NOMO-1 treated with dmso at 0.1 percent for 144 hours (cell line): ENCODE measurements around the gene TPCN2.
"Not testable (repeated sequence)": the region's sequence is repeated elsewhere in the genome, so short reads cannot be mapped to it uniquely, and the experiment has no call there.

Source experiments
- DNase-seq: peaks from one replicate; lab custom pipeline; 2025; ENCODE audit not compliant: unreplicated experiment; lab: John Stamatoyannopoulos, UW

The TPCN2 gene

DNA sequence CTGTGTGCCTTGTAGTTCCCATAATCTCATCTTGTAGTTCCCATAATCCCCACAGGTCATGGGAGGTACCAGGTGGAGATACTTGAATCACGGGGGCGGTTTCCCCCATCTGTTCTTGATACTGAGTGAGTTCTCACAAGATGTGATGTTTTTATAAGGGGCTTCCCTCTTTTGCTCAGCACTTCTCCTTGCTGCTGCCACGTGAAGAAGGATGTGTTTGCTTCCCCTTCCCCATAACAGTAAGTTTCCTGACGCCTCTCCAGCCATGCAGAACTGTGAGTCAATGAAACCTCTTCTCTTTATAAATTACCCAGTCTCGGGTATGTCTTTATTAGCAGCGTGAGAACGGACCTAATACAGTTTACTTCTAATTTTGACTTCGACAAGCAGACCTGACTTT lies 93.0 kb downstream of the TPCN2 start:
- DNase-seq: no peak

DNA sequence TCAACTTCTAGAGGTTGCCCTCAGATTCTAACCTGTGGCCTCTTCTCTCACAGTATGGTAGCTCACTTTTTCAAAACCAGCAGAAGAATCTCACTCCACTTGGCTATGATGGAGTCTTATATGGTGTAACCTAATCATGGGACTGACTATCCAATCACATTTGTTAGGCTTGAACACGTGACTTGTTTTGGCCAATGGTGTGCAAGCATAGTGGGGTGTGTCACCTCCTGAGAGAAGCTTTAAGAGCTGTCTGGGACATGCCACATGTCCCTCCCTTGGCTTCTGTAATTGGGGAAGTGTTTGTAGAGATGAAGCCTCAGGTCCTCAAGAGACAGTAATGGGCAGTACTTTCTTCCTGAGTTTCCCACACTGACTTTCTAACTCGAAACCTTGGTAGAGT lies 94.2 kb downstream of the TPCN2 start:
- DNase-seq: no peak

DNA sequence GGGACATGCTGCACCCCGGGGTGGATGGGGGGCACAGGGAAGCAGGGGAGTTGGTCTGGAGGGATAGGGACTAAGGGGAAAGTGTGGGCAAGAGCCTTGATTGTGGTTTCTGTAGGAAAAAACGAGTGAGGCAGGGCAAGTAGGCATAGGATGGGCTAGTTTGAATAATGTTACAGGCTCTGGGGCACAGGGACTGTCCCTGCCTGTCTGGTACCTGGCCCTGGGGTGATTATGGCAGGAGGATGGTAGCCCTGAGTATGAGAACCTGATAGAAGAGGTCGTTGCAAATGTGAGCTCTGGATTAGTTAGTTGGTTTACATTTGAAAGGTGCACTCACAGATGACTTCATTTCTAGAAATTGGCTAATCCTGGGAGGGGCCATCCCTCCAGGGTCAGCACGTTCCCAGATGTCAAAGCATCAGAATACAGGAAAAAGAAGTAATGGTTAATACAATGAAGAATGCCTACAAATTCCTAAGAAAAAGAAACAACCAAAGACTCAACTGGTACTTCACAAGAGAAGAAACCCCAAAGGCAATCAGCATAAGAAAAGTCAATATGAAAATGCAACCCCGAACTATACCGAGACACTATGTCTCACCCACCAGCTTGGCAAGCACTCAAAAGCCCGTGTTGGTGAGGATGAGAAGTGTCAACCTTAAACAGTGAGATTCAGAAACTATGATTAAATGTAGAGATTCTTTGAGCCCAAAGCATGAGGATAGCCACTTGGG lies 95.8 kb downstream of the TPCN2 start:
- DNase-seq: no peak

GRCh38 chr11:69145050-69145380 lies 96.3 kb downstream of the TPCN2 start:
- no peak for DNase-seq

DNA sequence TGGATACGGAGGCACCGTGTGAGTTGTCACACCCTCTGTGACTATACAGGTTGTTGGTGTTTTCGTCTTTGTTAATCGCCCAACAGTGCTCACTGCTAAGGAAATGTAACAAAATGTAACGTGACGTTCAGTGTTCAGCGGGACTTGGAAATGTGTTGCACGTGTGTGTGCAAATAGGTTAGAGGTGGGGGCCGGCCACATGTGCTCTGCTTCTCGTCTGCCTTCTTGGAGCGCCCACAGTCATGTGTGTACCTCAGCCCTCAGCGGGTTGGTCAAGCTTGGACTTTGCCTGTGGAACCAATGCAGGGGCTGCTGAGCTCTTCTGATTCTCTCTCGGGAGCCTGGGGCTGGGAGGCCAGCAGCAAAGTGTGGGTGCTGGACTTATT lies 99.6 kb downstream of the TPCN2 start:
- DNase-seq: no peak

DNA sequence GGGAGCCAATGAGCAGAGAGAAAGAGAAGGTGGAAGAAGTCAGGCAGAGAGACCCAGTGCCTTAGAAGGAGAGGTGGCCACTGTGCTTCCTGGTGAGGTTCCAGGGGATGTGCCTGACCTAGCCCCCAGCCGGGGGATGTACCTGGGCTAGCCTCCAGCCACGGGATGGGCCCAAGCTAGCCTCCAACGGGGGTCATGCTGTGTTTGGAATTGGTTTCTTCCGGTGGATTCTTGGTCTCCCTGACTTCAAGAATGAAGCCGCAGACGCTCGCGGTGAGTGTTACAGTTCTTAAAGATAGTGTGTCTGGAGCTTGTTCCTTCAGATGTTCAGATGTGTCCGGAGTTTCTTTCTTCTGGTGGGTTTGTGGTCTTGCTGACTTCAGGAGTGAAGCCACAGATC lies 100.1 kb downstream of the TPCN2 start:
- no peak for DNase-seq

GRCh38 chr11:69149338-69150045 lies 100.8 kb downstream of the TPCN2 start:
- not testable (repeated sequence) for DNase-seq

DNA sequence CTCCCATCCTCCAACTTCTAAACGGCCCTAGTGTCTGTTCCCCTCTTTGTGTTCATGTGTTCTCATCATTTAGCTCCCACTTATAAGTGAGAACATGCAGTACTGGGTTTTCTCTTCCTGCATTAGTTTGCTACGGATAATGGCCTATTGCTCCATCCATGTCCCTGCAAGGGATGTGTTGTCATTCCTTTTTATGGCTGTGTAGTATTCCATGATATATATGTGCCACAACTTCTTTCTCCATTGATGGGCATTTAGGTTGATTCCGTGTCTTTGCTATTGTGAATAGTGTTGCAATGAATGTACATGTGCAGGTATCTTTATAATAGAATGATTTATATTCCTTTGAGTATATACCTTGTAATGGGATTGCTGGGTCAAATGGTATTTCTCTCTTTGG lies 101.4 kb downstream of the TPCN2 start:
- DNase-seq: no peak

DNA sequence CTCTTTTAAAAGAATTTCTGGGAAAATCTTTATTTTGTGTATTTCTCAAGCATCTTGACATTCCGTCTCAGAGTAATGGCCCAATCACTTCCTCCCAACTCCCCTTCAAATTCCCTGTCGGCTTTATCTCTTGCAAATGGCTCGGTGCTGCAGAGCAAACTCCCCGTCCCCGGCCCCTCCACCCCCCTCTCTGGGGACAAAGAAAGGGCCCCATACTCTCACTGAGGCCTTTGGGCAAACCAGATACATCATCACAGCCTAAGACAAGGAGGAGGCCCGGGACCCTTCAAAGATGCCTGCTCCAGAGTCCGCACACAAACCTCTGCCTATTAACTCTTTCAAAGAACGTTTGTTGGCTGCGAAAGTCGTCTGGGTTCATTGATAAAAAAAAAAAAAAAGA lies 103.1 kb downstream of the TPCN2 start:
- DNase-seq: no peak

GRCh38 chr11:69152733-69153421 lies 104.1 kb downstream of the TPCN2 start:
- no peak for DNase-seq

DNA sequence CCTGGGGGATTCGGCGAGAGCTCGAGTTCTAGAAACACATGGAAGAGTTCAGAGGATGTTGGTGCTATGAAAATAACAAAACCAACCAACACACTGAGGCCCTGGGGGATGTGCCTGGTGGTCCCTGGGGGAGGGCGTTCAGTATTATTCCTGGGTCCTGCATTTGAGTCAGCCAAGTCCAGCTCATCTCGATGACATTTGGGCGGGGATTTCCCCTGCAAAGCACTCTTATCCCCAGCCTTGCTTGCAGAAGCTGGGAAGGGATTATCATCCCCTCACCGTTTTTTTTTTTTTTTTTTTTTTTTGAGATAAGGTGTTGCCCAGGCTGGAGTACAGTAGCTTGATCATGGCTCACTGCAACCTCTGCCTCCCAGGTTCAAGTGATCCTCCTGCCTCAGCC lies 104.9 kb downstream of the TPCN2 start:
- DNase-seq: no peak

- no peak for DNase-seq
Measured at GRCh38 chr11:69154211-69154913, 105.6 kb downstream of the TPCN2 start.

GRCh38 chr11:69154938-69155301 lies 106.2 kb downstream of the TPCN2 start:
- DNase-seq: no peak

- no peak for DNase-seq
Measured at GRCh38 chr11:69155302-69156234, 106.8 kb downstream of the TPCN2 start, which contains the start of gene SMIM38. Gene SMIM38, plus strand, starts transcription at chr11:69155935. Its CDS starts 1,912 bp downstream, at chr11:69157847.

GRCh38 chr11:69156235-69156639 lies 107.5 kb downstream of the TPCN2 start:
- no peak for DNase-seq

DNA sequence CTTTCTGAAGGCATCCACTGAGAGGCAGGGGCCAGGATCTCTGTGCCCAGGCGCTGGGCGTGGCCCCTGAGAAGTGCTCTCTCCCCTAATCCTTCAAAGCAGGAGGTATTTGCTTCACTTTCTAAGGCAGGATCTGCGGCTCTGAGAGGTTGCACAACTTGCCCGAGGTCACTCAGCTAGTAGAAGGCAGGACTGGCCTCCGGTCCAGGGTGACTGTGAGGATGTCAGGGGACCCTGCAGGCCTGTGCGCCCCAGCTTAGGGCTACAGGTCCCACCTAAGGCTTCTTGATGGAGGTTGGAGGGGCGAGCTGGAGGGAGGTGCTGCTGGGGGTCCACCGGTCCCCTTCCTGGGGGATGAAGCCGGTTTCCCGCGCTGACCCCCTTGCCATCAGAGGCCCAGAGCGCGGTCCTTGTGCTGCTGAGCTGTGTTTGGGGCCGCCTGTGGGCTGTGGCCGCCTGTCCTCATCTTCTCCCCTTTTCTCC lies 108.0 kb downstream of the TPCN2 start:
- no peak for DNase-seq

DNA sequence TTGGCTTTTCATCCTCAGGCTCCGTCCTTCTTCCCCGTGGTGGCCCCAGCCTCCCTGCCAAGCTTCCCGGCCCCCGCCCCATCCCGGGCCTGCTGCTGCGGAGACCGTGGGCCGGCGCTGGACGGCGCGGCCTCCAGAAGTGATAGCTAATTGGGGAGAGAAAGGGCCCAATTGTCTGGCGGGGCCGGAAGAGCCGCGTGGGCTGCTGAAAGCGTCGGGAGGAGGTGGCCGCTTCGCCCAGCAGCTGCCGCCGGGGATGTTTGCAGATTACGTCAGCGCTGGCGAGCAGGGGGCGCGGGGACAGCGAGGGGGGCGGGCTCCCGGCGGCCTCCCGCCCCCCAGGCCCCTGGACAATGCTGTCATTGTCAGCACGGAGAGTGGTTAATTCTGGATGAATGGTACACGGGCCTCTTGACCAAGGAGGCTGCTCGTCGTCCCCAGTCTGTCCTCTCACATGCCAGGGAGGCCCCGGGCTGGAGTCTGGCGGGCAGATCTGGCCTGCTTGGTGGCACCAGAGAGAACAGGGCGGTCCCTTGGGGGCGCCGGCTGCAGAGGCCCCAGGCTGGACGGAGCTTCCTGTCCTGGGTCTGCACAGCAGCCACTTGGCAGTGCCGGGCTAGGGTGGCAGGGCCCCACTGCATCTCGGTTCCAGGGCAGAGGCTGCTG lies 108.6 kb downstream of the TPCN2 start:
- DNase-seq: no peak

DNA sequence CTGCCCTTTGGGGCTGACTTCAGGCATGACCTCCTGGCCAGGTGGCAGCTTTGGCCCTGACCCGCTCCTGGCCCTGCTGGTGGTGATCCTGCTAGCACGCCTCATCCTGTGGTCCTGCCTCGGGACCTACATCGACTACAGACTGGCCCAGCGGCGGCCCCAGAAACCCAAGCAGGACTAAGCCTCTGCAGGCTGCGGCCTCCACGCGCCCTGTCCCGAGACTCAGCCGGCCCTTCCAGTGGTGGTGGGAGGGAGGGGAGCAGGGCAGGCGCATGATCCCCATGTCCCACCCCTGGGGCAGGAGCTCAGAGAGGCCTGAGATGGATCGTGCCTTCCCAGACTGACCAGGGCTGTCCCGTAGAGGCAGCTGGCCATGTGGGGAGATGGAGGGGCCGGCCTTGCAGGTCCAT lies 109.1 kb downstream of the TPCN2 start:
- no peak for DNase-seq

DNA sequence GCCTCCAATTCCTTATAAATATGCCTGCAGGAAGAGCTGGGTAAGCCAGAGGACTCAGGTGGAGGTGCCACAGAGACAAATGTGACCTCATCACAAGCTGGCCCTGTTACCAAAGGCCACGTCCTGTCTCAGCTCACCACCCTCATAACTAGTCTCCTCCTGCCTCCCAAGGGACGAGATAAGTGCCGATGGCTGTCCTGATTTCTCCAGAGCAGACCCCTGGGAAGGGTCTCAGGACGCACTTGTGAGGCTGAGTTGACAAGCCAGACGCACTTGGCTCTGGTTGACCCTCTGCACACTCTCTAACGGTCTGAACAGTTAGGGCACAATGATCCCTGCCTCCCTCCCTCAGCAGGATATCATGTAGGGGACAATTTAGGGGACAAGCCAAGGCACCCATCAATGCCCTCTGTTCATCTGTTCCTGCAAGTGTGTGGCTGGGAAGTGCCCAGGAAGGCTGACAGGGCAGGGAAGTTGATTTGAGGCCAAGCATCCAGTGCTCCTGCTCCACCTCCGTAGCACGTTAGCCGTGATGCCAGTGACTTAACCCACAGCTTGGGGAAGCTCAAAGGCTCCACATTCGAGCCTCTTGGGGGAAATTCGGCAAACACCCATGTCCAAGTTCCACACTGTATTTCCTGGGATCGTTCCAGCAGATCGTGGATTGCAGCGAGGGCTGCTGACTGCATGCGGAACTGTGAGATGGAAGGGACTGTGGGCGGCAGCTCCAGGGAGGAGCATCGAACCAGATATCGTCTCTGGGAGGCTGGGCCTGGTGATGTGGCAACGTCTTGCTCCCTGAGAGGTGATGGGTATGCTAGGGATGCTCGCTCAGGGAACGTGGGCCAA lies 109.8 kb downstream of the TPCN2 start:
- DNase-seq: no peak
